IMR-90 (cell line): Measurements from ENCODE around the gene ST8SIA6.
A peak's percentile ranks its signal among the peaks of the same experiment; 100 is the strongest.

ENCODE experiments used
- CEBPB ChIP-seq: IDR thresholded peaks from 2 replicates; pipeline ENCODE4 v1.6.1; 2012; ENCODE audit warnings: low read depth, low read length, improper control_type of control experiment
- MAFK ChIP-seq: IDR thresholded peaks from 2 replicates; pipeline ENCODE4 v1.6.1; 2012; ENCODE audit warnings: low read depth, low read length, improper control_type of control experiment
- MXI1 ChIP-seq: IDR thresholded peaks from 2 replicates; pipeline ENCODE4 v1.6.1; 2012; ENCODE audit warnings: low read depth, mild to moderate bottlenecking, low read length, moderate library complexity, borderline replicate concordance
- POLR2A ChIP-seq: IDR thresholded peaks from 2 replicates; pipeline ENCODE4 v1.6.1; 2012; ENCODE audit warnings: mild to moderate bottlenecking, low read depth, low read length
- RAD21 ChIP-seq: IDR thresholded peaks from 2 replicates; pipeline ENCODE4 v1.6.1; 2012; ENCODE audit warnings: low read length, improper control_type of control experiment
- RCOR1 ChIP-seq: IDR thresholded peaks from 2 replicates; pipeline ENCODE4 v1.6.1; 2012; ENCODE audit warnings: mild to moderate bottlenecking, low read length, improper control_type of control experiment; ENCODE audit not compliant: insufficient replicate concordance
- RFX5 ChIP-seq: IDR thresholded peaks from 2 replicates; pipeline ENCODE4 v1.8.0; 2012; ENCODE audit warnings: low read depth, mild to moderate bottlenecking, low read length, moderate library complexity
- SMC3 ChIP-seq: fragments of 150-350 bp; IDR thresholded peaks from 2 replicates; pipeline ENCODE4 v1.6.1; 2016; ENCODE audit warnings: low read depth, mild to moderate bottlenecking, antibody characterized with exemption, low read length, moderate library complexity
- USF2 ChIP-seq: fragments of 150-350 bp; IDR thresholded peaks from 2 replicates; pipeline ENCODE4 v1.6.1; 2017; ENCODE audit warnings: mild to moderate bottlenecking, antibody characterized with exemption, low read length, low read depth
- TF ChIP-seq, protein P1 (sequence below): conservative IDR thresholded peaks from 2 replicates; pipeline ENCODE4 v1.5.1; 2012; ENCODE audit warnings: mild to moderate bottlenecking, low read depth, low read length, improper control_type of control experiment

GRCh38 chr10:17335065-17335464 is 119.3 kb downstream of the ST8SIA6 start:
- TF ChIP-seq, protein P1, sequence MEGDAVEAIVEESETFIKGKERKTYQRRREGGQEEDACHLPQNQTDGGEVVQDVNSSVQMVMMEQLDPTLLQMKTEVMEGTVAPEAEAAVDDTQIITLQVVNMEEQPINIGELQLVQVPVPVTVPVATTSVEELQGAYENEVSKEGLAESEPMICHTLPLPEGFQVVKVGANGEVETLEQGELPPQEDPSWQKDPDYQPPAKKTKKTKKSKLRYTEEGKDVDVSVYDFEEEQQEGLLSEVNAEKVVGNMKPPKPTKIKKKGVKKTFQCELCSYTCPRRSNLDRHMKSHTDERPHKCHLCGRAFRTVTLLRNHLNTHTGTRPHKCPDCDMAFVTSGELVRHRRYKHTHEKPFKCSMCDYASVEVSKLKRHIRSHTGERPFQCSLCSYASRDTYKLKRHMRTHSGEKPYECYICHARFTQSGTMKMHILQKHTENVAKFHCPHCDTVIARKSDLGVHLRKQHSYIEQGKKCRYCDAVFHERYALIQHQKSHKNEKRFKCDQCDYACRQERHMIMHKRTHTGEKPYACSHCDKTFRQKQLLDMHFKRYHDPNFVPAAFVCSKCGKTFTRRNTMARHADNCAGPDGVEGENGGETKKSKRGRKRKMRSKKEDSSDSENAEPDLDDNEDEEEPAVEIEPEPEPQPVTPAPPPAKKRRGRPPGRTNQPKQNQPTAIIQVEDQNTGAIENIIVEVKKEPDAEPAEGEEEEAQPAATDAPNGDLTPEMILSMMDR = no peak
- TF ChIP-seq MXI1 (no peak), POLR2A (no peak), SMC3 (no peak), CEBPB (no peak), RCOR1 (no peak), MAFK (peak; percentile 46; the same call in 1 of the 2 replicates), RFX5 (no peak), RAD21 (no peak), USF2 (no peak)
